ES-I3 (cell line): ENCODE results near the gene ARL10.

Source experiments
- H3K36me3 ChIP-seq: 2 replicates; pipeline ENCODE4 v1.6.1; 2013; ENCODE audit warnings: mild to moderate bottlenecking, low read length, control low read depth, moderate library complexity; ENCODE audit not compliant: insufficient read depth
- H3K4me1 ChIP-seq: 2 replicates; pipeline ENCODE4 v1.6.1; 2013; ENCODE audit warnings: mild to moderate bottlenecking, control low read depth, low read length; ENCODE audit not compliant: insufficient read depth
- H3K9ac ChIP-seq: 2 replicates; pipeline ENCODE4 v1.6.1; 2013; ENCODE audit warnings: low read depth, mild to moderate bottlenecking, low read length, moderate library complexity
- H3K9me3 ChIP-seq: 2 replicates; pipeline ENCODE4 v1.6.1; 2013; ENCODE audit warnings: mild to moderate bottlenecking, low read length, moderate library complexity; ENCODE audit not compliant: control insufficient read depth, insufficient read depth

ARL10 gene

GRCh38 chr5:176353533-176353932, 11.8 kb upstream of the ARL10 start:
- H3K36me3 ChIP-seq = peaks cover 33% of the 10 kb centered on the region
- no peaks in the 10 kb centered on the region for H3K4me1 ChIP-seq
- no peaks in the 10 kb centered on the region for H3K9me3 ChIP-seq
- H3K9ac ChIP-seq = no peak overlapping the region

DNA sequence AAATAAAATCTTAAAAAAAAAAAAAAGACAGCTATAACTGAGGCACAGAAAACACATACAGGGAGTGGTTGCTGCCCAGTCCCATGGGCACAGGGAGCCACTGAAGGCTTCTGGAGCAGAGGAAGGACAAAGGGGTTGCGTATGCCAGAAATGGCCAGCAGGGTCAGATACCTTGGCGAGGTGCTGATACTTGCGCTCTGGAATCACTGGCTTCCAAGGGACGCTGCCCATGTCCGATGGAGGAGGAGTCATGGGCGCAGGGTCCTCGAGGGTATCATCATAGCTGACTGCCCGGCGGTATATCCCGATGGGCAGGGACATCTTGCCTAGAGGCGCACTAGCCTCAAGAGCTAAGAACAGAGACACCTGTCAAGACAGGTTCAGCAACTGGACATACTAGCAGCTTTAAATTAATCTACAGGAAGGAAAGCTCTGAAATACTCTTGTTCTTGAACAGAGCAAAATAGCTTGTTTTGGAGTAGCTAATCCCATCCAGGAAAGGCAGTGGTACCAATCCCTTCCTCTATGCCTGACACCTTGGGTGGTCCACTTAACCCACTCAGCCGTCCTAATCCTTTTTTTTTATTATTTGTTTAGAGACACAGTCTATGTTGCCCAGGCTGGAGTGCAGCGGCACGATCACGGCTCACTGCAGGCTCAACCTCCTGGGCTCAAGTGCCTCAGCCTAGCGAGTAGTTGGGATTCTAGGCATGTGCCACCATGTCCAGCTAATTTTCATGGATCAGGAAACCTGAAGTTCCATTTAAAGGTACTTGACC, 9.7 kb upstream of the ARL10 start:
- Histone ChIP-seq H3K9ac (no peak overlapping the region), H3K4me1 (no peaks in the 10 kb centered on the region), H3K9me3 (no peaks in the 10 kb centered on the region), H3K36me3 (peaks cover 31% of the 10 kb centered on the region)

- Histone ChIP-seq H3K9me3 (no peaks in the 10 kb centered on the region), H3K4me1 (no peaks in the 10 kb centered on the region), H3K9ac (no peak overlapping the region), H3K36me3 (peaks cover 30% of the 10 kb centered on the region)
Measured at GRCh38 chr5:176356179-176356566, 9.1 kb upstream of the ARL10 start.

DNA sequence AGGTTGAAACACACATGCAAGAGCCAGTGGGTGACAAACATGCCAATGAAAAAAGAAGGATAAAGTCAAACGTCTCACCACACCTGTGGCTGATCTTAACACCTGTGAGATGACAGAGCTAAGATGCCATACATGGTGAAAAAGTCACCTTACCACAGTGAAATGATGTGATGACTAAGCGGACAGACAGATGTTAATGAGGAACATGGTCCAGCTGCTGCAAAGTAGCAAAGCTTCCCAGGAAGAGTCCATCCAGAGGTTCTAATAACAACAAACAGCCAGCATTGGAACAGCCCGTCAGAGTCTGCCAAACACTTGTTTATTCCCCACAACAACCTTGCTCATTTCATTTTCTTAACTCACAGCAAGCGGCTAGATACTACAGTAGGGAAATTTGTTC, 5.6 kb upstream of the ARL10 start:
- H3K36me3 ChIP-seq = peaks cover 10% of the 10 kb centered on the region
- H3K9ac ChIP-seq = no peak overlapping the region
- H3K9me3 ChIP-seq = no peaks in the 10 kb centered on the region
- H3K4me1 ChIP-seq = no peaks in the 10 kb centered on the region

GRCh38 chr5:176360894-176361436, 4.3 kb upstream of the ARL10 start:
- H3K9ac ChIP-seq = peak overlapping the region; percentile 97
- H3K4me1 ChIP-seq = no peaks in the 10 kb centered on the region
- H3K36me3 ChIP-seq = peaks cover 10% of the 10 kb centered on the region; the same call in 1 of the 2 replicates
- no peaks in the 10 kb centered on the region for H3K9me3 ChIP-seq

DNA sequence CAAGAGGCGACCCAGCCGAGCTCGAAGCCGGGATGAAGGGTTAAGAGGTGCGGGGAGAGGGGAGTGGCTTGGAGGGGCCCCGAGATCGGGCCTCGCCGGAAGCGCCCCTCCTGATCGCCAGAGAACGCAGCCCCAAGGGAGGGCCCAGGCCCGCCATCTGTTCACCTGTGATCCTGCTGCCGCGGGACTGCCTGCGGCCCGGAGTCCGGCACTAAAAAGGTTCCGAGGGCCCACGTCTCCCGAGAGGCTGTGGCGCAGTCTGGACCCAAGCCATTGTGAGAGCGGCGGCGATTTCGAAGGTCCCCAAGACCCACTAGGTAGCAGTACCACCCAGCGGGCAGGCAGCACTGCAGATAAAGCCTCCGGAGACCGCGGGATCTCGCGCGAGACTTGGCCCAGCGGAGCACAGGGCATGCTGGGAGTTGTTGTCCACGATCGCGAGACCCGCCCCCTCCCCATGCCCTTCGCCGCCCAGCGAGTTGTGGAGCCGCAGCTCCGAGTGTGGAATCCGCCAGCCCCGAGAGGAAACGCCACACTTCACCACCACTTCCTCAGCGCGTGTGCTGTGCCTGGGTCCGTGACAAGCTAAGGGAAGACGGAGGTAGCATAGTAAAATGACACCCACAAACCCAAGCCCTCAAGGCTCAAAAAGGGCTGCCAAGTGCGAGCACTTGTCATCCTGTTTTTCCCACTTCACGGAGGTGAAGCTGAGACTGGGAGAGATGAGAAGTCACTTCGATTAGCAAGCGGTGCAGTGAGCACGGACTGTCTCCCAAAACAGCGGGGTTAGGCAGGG, 3.7 kb upstream of the ARL10 start, which contains the start of gene KIAA1191:
KIAA1191 (minus strand) TSS at position 328 of the 796 bp plus-strand sequence. CDS start 2,256 bp downstream, outside the sequence.
- Histone ChIP-seq H3K9ac (peak within 1 kb of the TSS; percentile 97), H3K9me3 (no peaks in the 10 kb centered on the region), H3K4me1 (no peaks in the 10 kb centered on the region), H3K36me3 (peaks cover 10% of the 10 kb centered on the region; the same call in 1 of the 2 replicates)

GRCh38 chr5:176362233-176362490, 3.1 kb upstream of the ARL10 start:
- peaks cover 10% of the 10 kb centered on the region; the same call in 1 of the 2 replicates for H3K36me3 ChIP-seq
- H3K9ac ChIP-seq = peak overlapping the region; percentile 97; the same call in 1 of the 2 replicates
- no peaks in the 10 kb centered on the region for H3K4me1 ChIP-seq
- no peaks in the 10 kb centered on the region for H3K9me3 ChIP-seq

DNA sequence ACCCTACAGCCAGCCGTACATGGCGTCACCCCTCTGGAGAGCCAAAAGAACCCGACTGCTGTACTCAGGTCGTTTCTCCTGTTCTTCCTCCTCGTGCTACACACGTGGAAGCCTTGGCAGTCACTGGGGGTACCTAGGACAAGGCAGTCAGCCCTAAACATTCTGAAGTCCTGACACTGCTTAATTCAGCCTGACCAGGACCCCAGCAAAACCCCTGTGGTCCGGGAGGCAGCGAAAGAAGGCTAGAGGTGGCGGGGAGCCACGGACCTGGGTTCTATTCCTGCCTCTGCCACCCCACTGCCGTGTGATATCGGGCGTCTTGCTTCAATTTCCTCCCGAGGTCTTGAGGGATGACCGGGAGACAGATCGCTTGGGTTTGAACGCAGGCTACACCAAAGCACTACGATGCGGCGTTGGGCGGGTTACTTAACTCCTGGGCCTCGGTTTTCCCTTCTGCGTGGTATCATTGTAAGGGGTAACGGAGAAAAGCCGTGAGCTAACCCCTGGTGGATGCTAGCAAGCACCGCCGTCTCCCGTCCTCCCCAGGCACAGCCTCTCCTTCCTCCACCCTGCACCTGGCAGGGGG, 429 bp upstream of the ARL10 start:
- Histone ChIP-seq H3K9me3 (no peaks in the 10 kb centered on the region), H3K9ac (peak overlapping the region; percentile 89; the same call in 1 of the 2 replicates), H3K36me3 (no peaks in the 10 kb centered on the region), H3K4me1 (no peaks in the 10 kb centered on the region)

GRCh38 chr5:176366232-176366894, 1.1 kb downstream of the ARL10 start:
- H3K9me3 ChIP-seq = no peaks in the 10 kb centered on the region
- no peaks in the 10 kb centered on the region; the same call in 1 of the 2 replicates for H3K36me3 ChIP-seq
- H3K4me1 ChIP-seq = no peaks in the 10 kb centered on the region
- H3K9ac ChIP-seq = peak overlapping the region; percentile 89

GRCh38 chr5:176368726-176369125, 3.4 kb downstream of the ARL10 start:
- Histone ChIP-seq H3K36me3 (no peaks in the 10 kb centered on the region; the same call in 1 of the 2 replicates), H3K9ac (no peak overlapping the region), H3K9me3 (no peaks in the 10 kb centered on the region), H3K4me1 (no peaks in the 10 kb centered on the region)

DNA sequence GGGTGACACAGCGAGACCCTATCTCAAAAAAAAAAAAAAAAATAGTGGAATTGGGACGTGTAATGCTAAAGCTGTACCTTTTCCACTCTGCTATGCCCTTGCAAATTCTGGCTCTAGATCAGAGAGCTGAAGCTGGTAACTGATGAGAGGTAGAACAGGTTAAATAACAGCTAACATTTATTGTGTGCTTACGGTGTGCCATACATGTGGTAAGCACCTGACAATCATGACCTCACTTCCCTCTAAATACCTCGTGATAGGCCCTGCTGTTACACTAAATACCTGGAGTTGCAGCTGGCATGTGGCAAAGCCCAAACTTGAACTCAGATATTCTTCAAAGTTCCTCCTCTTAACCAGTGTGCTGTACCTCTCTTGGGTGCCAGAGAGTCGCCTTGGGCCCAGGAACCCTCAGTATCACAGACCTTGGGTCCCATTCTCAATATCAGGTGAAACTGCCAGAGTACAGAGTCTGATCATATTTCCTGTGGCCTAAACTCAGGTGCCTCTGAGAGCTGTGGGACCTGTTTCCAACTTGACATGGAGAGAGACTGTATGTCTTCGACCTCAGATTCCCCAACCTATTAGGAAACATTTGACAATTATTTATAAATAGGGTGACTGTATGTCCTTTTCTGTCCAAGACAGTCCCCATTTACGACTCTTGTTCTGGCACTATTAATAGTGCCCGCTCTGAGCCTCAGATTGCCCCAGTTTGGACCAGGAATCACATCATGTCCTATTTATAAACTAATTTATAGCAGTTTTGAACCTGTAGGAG, 4.8 kb downstream of the ARL10 start:
- Histone ChIP-seq H3K4me1 (no peaks in the 10 kb centered on the region), H3K36me3 (no peaks in the 10 kb centered on the region; the same call in 1 of the 2 replicates), H3K9me3 (no peaks in the 10 kb centered on the region), H3K9ac (no peak overlapping the region)

DNA sequence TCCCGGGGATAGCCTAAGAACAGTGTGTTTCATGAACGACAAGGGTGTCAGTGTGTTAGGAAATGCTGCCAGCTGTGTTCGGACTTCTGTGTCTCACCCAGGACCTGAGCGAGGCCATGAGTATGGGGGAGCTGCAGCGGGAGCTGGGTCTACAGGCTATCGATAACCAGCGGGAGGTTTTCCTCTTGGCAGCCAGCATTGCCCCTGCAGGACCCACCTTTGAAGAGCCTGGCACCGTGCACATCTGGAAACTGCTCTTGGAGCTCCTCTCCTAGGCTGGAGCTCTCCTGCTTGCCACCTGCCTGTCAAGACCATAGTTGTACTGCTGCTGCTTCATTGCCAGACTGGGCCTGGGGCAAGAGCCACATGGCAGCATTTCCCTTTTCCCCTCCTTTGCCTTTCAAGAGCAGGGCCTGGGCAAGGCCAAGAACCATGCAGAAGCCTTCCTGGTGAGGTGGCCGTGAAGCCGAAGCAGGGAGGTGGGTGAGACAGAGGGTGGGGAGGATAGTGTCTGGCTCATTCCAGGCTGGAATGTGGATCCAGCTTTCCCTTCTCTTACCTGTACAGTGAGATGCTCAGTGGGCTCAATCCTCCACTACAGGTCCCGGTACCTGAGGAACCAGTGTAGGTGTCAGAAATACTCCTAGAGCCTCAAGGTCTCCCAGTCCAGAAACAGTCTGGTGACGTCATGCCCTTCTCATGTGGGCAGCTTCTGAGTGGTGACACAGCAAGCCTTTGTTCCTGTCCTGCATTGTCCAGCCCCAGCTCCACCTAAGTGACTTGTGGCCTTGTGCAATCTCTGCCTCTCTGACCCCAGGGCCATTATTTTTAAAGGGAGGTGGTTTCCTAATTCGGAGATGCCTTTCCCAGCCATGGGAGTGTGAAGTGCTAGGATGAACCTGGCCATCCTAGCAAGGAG, 6.6 kb downstream of the ARL10 start:
- H3K36me3 ChIP-seq = no peaks in the 10 kb centered on the region; the same call in 1 of the 2 replicates
- H3K4me1 ChIP-seq = no peaks in the 10 kb centered on the region
- H3K9ac ChIP-seq = no peak overlapping the region

More for the DNA sequence above, 6.6 kb downstream of the ARL10 start:
- no peaks in the 10 kb centered on the region for H3K9me3 ChIP-seq
